HG03469 (cell line): ENCODE data around the gene SLC2A9.
"Not testable (repeated sequence)": the region's sequence is repeated elsewhere in the genome, so short reads cannot be mapped to it uniquely, and the experiment has no call there.

Source experiments
- ATAC-seq: cut with Tn5 transposase; IDR thresholded peaks from one replicate; pipeline ENCODE4 v1.9.1; 2021; ENCODE audit warnings: mild to moderate bottlenecking, moderate library complexity, moderate number of reproducible peaks; ENCODE audit not compliant: unreplicated experiment

SLC2A9 gene

DNA sequence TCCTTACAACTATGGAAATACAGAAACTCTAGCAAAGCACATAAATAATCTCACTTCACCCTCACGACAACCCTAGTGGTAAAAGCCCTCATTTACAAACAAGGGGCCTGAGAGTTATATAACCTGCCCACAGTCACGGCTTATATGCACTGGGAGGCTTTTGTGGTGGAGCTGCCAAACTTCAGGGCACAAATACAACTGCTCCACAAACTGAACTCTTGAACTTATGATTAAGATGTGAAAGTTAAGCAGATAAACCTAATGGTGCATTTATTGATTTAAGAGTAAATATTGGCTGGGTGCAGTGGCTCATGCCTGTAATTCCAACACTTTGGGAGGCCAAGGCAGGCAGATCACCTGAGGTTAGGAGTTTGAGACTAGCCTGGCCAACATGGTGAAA, 19.0 kb downstream of the SLC2A9 start:
- no peak for ATAC-seq

DNA sequence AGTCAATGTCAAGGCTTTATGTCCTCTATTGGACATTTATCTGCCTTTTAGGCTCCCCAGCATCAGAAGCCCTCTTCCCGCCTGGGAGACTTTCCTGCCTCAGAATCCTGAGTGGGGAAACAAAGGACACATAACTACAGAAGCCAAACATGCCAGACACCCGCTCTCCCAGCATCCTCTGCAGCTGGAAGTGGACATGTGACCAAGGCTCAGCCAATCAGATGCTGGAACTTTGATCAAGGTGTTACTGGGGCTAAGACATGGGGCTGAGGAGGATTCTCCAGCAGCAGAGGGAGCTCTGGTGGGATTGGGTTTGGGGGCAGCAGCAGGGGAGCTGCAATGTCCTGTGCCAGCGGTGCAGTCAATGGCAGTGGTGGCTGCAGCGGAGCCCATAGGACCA, 19.5 kb downstream of the SLC2A9 start:
- no peak for ATAC-seq

DNA sequence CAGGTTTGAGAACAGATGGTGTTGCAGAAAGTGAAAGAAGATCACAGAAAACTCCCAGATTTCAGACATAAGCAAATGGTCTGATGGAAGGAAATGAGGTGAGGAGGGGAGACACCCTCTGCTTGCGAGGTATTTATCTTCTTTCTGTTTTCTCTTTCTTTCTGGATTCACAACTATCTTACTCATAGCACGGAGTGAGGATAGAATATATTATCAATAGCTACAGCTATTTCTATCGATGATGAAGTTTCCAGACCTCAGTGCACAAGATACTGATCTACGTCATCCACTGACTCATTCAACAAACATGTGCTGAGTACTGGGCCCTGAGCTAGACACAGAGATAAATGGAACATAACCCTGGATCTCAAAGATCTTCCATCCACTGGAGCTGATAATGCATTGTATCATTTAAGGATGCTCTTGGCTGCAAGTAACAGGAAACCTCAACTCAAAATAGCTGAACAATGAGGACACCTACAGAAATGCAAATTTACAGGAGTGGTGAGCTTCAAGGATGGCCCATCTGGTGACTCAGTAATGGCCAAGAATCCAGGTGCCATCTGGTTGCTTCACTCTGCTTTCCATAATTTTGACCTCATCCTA, 21.2 kb downstream of the SLC2A9 start:
- ATAC-seq: peak; percentile 34

DNA sequence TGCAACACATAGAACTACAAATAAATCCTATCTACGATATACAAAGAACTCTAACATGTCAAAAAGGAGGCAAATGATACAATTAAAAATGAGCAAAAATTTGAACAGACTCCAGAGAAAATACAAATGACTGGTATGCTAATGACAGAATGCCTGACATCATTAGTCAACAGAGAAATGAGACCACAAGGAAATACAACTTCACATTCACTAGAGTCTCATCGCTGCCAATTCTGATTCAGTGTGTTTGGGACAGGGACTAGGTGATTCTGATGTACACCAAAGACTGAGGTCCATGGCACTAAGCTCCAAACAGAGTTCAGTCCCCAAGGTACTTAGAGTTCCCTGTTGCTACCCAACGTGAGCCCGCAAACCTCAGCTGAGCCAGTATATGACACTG, 23.4 kb downstream of the SLC2A9 start:
- ATAC-seq: no peak

DNA sequence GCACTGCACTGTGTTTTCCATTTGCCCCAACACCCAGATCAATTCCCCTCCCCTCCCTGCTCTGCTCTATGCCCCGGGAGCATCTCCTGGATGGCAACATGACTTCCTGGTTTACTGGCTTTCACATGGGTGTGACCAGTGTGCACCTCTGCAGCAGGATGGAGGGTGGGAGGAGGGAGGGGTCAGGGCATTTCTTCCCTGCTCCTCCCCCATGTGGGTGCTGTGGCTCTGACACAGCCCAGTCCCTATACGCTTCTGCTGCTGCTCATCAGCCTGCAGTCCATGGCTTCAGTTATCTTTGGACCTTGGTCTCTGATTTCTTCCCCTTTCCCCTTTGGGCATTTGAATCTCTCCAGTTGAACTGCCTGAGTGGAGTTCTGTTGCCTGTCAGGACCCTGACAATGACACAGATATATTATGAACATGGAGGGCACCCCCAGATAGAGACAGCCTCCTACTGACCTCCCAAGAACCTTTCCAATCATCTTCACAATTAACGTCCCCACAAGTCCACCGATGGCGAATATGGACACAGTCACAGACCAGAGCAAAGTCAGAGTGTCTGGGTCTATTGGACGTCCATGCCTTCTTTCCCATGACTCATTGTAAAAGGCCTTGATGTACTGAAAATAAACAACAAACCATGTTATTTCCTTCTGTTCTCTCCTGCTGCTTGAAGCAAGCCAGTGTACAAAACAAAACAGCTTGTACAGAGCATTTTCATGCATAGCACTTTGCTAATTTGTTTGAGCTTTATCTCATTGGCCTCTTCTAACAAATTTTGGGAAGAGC, 24.8 kb downstream of the SLC2A9 start:
- ATAC-seq: no peak

DNA sequence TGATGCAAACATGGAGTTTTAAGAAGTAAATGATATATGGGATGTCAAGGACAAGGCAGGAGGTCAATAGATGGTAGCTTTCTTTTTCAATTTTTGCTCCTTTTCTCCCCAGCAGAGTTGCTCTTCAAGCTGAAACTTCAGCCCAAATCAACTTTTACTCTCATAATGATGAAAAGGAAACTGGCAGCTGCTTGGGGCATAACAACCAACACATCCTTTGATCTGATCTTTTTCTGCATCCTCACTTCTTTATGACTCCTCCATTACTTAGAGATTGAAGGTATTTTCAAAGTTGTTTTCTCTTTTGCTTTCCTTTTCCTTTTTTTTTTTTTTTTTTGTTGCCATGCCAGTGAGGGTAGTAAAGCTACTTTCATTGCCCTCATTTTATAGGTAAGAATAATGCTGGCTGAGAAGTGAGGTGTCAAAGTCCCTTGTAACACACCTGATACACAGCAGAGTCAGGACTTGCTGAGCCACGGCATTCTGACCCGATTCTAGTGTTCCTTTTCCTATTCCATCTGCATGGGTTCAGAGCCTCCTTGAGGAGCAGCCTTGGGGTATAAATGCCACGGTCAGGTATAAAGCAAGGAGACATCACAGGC, 26.9 kb downstream of the SLC2A9 start:
- ATAC-seq: no peak

DNA sequence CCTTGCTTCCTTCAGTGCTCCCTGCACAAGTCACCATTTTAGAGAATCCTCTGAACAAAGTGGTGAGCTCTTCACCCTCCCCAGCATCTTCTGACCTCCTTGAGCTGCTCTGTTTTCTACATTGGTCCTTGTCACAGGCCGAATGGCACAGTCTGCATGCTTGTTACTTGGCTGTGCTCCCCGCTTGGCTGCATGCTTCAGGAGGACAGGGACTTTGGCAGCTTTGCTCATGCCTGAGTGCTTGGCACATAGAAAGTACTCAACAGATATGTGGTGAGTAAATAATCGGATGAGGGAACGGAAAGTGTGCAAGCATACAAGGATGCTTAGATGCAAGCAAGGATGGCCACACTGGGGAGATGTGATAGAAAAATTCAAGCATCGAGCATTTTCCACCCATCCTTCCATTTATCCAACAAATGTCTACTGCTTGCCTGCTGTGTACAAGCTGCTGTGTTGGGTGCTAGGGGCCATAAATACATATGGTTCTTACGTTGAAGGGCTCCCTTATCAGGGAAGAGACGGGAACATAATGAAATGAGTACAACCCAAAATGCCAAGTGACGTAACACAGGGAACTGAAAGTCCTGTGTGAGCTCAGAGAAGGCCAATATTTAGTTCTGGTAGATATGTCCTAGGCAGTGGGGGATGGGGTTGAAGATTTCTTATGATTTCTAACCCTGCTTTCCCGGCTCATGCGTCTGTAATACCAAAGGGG, 31.2 kb downstream of the SLC2A9 start:
- no peak for ATAC-seq

DNA sequence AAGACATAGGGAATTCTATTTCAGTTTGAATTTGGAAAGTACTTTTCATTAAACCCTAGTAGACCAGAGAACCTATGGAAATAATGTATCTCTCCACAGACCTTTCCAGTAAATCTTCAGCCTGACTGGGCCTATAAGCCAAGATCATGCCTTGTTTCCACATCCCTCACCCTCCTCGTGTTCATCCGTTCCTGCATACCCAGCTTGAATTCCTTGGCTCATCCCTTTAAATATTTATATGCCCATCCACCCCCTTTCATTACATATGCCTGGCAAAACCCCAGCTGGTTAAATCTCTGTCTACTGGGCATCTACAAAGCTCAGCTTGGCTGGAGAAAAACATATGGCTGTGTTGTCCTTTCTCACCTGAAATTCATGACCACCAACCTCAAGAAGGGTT, 32.4 kb downstream of the SLC2A9 start:
- no peak for ATAC-seq

DNA sequence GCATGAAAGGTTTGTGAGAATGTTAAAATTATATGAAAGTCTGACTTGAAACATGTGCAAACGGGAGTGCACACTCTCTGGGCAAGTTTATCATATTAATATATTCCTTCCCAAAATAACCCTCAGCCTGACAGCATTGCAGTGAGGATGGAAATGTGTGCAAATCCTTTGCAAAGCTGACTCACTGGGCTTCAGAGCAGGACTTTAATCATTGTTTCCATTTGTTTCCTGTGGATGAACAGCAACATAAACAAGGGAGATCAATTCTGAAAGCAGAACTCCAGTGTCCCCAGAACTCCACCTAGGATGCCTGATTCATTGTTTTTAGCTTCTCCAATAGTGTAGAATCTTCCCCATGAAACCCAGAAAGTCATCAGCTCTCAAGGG, 32.9 kb downstream of the SLC2A9 start:
- no peak for ATAC-seq

DNA sequence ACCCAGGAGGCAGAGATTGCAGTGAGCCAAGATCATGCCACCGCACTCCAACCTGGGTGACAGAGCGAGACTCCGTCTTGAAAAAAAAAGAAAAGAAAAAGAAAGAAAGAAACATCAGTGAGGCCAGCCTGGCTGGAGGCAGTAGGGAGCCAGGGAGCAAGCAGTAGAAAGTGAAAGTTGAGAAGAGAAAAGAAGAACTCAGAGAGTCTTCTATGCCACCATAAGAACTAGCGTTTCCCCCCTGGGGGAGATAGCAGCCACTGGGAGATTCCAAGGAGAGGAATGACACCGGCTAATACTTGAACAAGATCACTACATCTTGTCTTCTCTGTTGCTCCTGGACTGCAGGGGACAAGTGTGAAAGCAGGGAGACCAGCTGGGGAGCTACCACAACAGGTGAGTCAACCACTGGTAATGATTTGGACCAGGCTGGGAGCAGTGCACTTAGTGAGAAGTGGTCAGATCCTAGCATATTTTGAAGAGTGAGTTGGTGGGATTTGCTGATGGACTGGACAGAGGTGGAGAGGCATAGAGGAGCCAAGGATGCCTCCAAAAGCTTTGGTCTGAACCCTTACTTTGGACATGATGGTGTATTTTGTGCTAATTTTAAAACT, 33.4 kb downstream of the SLC2A9 start:
- ATAC-seq: no peak

DNA sequence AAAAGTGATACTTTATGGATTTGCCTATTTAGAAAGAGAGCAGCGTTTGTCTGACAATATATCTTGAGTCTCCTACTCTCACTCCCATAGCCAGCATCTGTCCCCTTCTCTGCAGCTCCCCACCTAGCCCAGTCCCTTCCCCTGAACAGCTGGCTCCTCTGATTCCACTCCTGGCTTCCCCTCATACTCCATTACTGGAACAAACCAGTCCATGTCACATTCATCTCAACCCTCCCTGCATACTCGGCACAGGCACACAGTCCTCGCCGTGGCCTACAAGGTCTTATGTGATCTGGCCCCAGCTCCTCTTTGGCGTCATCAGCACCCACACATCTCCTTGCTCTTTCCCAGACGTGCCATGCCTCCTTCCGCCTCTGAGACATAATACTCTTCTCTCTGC, 36.7 kb downstream of the SLC2A9 start:
- ATAC-seq: no peak

DNA sequence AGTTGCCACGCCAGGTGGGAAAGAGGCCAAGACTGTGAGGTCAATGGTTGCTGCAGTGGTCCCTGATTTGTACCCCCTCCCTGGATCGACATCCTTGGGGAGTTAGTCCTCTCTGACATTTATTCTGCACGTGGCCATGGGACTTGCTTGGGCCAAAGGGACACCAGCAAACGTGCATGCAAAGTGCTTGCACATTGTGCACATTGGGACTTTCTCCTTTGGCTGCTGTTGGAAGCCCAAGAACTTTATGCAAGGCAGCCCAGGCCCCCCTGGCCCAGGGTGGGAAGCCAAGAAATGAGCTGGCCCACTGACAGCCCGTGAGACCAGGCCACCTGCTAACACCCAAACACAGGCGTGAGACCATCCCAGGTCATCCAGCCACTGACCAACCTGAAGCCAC, 38.1 kb downstream of the SLC2A9 start:
- ATAC-seq: no peak

DNA sequence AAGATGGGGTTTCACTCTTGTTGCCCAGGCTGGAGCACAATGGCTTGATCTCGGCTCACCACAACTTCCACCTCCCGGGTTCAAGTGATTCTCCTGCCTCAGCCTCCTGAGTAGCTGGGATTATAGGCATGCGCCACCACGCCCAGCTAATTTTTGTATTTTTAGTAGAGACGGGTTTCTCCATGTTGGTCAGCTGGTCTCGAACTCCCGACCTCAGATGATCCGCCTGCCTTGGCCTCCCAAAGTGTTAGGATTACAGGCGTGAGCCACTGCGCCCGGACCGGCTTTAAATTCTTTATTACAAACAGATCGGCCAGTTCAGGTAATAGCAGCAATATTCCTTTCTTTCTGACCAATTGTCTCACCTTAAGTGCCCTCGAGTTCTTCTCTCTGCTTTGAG, 39.4 kb downstream of the SLC2A9 start:
- ATAC-seq: not testable (repeated sequence)

DNA sequence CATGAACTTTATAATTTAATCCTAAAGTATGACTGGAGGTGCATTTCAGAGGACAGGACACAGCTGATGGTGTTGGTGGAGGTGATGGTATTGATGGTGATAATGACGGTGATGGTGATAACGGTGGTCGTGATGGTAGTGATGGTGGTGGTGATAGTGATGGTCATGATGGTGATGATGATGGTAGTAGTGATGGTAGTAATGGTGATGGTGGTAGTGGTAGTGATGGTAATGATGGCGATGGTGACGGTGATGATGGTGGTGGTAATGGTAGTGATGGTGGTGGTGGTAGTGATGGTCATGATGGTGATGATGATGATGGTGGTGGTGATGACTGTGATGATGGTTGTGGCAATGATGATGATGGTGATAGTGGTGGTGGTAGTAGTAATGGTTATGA, 40.4 kb downstream of the SLC2A9 start:
- ATAC-seq: no peak

DNA sequence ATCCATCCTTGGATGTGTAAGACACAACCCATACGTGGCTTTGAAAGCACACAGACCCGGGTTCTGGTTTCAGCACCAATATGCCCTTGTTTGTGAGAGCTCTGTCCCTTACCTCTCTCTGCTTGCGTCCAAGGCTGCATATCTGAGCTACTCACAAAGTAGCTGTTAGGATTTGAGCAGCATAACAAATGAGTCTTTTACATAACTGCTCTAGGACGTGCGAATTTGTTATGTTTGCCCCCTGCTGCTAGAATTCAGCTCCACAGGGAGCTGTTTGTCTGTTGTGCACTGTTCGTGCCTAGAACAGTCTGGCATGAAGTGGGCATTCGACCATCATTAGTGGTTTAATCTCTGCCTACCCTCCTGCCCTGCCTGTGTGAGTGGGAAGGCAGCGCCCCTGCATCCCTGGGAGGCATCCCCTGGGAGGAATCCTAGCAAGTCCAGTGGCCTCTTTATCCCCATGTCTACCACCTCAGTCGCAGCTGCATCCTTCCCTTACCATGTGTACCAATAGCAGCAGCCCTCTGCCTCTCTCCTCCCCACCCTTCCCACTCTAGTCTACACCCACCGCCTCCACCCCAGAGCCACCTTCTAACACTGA, 42.1 kb downstream of the SLC2A9 start:
- no peak for ATAC-seq

DNA sequence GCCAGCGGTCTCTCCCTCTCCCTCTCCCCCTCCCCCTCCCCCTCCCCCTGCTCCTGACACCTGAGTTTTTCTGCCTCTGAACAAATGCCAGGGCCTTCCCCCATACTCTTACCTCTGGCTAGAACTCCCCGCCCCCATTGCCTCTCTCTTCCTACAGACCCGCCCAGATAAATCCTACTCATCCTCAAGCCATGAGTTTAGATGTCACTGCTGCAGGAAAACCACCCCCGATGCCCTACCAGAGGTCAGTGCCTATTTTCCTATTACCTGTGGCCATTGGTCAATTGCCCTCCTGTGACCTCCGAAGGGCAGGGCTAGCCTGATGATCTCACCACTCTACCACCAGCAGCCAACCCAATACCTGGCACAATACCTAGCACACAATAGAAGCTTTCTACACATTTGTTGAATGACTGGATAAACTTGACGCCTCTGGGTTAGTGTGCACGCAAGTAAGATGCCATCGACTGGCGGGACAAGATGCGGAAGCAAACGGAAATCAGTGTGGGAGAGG, 43.7 kb downstream of the SLC2A9 start:
- no peak for ATAC-seq

DNA sequence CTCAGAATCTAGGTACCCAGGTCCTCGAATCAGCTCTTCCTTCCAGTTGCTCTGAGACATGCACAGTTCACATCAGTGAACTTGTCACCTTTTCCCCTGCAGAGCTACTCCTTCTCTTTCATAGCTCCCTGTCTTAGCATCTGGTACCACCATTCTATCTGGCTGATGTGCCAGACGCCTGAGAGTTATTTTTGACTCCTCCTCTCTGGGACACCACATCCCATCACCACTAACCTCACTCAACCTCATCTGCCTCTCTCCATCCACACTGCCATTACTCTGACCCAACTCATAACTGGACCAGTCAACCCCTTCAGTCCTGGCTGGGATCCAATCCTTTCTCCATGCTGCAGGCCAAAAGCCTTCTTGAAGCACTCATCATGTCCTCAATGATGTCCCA, 44.5 kb downstream of the SLC2A9 start:
- ATAC-seq: no peak

DNA sequence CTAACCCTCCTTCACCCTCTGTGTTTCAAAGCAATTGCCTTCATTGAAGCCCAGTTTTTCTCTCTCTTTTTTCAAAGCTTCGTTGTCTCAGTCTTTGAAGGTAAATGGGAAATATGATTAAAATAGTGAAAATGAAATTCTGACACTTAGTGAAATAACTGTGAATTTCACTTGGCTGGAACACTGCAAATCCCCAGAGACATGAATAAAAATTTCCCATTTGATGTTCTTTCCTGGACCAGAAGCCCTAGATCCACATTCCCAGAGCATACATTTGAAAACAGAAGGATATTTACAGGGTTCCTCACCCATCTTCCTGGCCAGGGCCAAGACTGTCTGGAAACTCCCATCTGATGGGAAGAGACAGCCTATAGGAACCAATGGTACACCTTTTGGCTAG, 45.0 kb downstream of the SLC2A9 start:
- ATAC-seq: no peak

DNA sequence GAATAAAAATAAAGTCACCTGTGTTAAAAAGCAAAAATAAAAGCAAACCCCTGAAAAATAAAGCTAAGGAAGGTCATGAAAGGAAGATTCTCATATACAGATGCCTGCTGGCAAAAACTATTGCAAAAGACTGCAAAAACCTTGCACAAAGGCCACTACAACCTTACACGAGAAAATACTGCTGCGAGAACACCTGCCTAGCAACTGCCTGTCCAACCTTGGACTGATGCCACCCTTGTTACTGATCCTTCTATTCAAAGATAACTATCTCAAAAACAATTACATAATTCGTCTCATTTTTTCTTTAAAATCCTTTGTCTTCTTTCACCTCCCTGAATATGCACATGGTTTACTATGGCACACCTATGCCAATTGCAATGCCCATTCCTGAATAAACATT, 49.6 kb downstream of the SLC2A9 start:
- no peak for ATAC-seq

DNA sequence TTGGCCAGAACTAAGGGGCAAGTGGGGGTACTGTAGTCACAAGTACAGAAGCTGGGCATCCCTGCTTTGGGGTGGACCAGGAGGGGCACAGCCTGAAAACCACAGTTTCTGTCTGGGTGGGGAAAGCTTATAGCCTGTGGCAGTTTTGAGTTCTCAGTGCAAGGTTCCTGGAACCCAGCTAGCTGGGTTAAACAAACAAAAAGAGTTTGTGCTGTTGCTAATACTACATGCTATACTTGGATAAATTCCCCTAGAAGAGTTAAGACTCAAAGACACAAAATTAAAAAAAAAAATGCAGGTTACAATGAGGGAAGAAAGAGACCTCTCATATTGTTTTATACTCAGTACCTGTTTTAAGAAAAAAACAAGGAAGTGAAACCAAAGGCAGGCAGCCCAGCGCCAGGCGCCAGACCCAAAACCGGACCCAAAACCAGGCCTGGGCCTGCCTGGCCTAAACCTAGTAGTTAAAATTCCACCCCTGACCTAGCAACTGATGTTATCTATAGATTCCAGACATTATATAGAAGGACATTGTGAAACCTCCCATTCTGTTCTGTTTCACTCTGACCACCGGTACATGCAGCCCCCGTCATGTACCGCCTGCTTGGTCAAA, 50.8 kb downstream of the SLC2A9 start:
- ATAC-seq: peak; percentile 74
